HepG2 (cell line): Measurements from ENCODE around the gene ABTB2.

Experiments used
- ATF6 ChIP-seq: sonication (generic); formaldehyde crosslinking; conservative IDR thresholded peaks from 2 replicates; pipeline ENCODE4 v1.4.0; 2020; ENCODE audit warnings: missing genetic modification reagents
- CEBPB ChIP-seq: IDR thresholded peaks from 2 replicates; pipeline ENCODE4 v1.6.1; 2011; ENCODE audit warnings: low read depth, low read length, improper control_type of control experiment, borderline replicate concordance
- CREM ChIP-seq, 2 experiments: sonication (generic) in 1 of 2; formaldehyde crosslinking in 1 of 2; IDR thresholded peaks; 2 replicates each; pipeline versions ENCODE4 v1.4.0 to v1.6.1; 2016 to 2020; ENCODE audit warnings: antibody characterized with exemption in 1 of 2, mild to moderate bottlenecking in 1 of 2, missing genetic modification reagents in 1 of 2
- CTCF ChIP-seq: sonication (generic); formaldehyde crosslinking; IDR thresholded peaks from 2 replicates; pipeline ENCODE4 v1.5.0; 2020; ENCODE audit warnings: mild to moderate bottlenecking, missing genetic modification reagents, moderate library complexity
- EZH2 ChIP-seq: conservative IDR thresholded peaks from 2 replicates; pipeline ENCODE4 v1.6.1; 2012; ENCODE audit warnings: mild to moderate bottlenecking, low read depth, low read length, moderate library complexity
- HOXD1 ChIP-seq: sonication (generic); formaldehyde crosslinking; IDR thresholded peaks from 2 replicates; pipeline ENCODE4 v1.5.0; 2020; ENCODE audit warnings: missing genetic modification reagents
- KLF9 ChIP-seq: IDR thresholded peaks from 2 replicates; pipeline ENCODE4 v1.6.1; 2016; ENCODE audit warnings: low read depth
- MXD1 ChIP-seq: sonication (generic); formaldehyde crosslinking; IDR thresholded peaks from 2 replicates; pipeline ENCODE4 v1.4.0; 2020; ENCODE audit warnings: mild to moderate bottlenecking, missing genetic modification reagents
- SALL1 ChIP-seq: sonication (generic); formaldehyde crosslinking; IDR thresholded peaks from 2 replicates; pipeline ENCODE4 v1.8.0; 2022; ENCODE audit warnings: mild to moderate bottlenecking, missing genetic modification reagents
- ZNF121 ChIP-seq: sonication (generic); formaldehyde crosslinking; IDR thresholded peaks from 2 replicates; pipeline ENCODE4 v1.5.0; 2020; ENCODE audit warnings: mild to moderate bottlenecking, missing genetic modification reagents
- ZNF572 ChIP-seq: sonication (generic); formaldehyde crosslinking; IDR thresholded peaks from 2 replicates; pipeline ENCODE4 v1.5.1; 2020; ENCODE audit warnings: mild to moderate bottlenecking, missing genetic modification reagents
- ZNF800 ChIP-seq: sonication (generic); formaldehyde crosslinking; IDR thresholded peaks from 2 replicates; pipeline ENCODE4 v1.4.0; 2020; ENCODE audit warnings: missing genetic modification reagents
- ZSCAN29 ChIP-seq: sonication (generic); formaldehyde crosslinking; conservative IDR thresholded peaks from 2 replicates; pipeline ENCODE4 v1.4.0; 2020; ENCODE audit warnings: mild to moderate bottlenecking, missing genetic modification reagents

- TF ChIP-seq CEBPB (no peak), HOXD1 (CRISPR knock-in tag) (no peak), CREM (IDR thresholded peaks at IDR 0.05) (no peak), CREM (CRISPR knock-in tag; IDR thresholded peaks at IDR 0.05) (no peak), ZNF121 (CRISPR knock-in tag) (no peak), CTCF (no peak), SALL1 (no peak), ATF6 (CRISPR knock-in tag) (no peak), KLF9 (CRISPR knock-in tag) (no peak), MXD1 (CRISPR knock-in tag) (no peak), ZSCAN29 (CRISPR knock-in tag) (no peak), ZNF572 (CRISPR knock-in tag) (no peak), EZH2 (no peak), ZNF800 (no peak)
Measured at GRCh38 chr11:34406413-34406812, 48.6 kb upstream of the ABTB2 start.
